RPMI8226 (cell line): Measurements from ENCODE around the gene ZNF765.
"Not testable (repeated sequence)": the region's sequence is repeated elsewhere in the genome, so short reads cannot be mapped to it uniquely, and the experiment has no call there.

Source experiments
- DNase-seq: peaks from one replicate; pipeline ENCODE4 v3.0.0-alpha.2; 2015

The ZNF765 gene

GRCh38 chr19:53394974-53395839, at the start of gene ZNF765:
Gene ZNF765 (plus strand): TSS chr19:53395149. CDS start chr19:53398016, 2,867 bp downstream.
- peak; percentile 95 for DNase-seq

GRCh38 chr19:53355739-53356138, 39.2 kb upstream of the ZNF765 start:
- DNase-seq: no peak

GRCh38 chr19:53357821-53358581, 36.9 kb upstream of the ZNF765 start:
- no peak for DNase-seq

- DNase-seq: not testable (repeated sequence)
Measured at GRCh38 chr19:53360056-53360455, 34.9 kb upstream of the ZNF765 start.

GRCh38 chr19:53365134-53365898, 29.6 kb upstream of the ZNF765 start, which contains the start of gene ZNF525:
Gene ZNF525 (plus strand): TSS chr19:53365705. CDS start chr19:53372282, 6,577 bp downstream.
- DNase-seq: peak; percentile 96

GRCh38 chr19:53365899-53366493, 29.0 kb upstream of the ZNF765 start:
- DNase-seq: peak; percentile 66

GRCh38 chr19:53372196-53372595, 22.8 kb upstream of the ZNF765 start:
- DNase-seq: no peak

- no peak for DNase-seq
Measured at GRCh38 chr19:53374288-53374687, 20.7 kb upstream of the ZNF765 start.

- no peak for DNase-seq
Measured at GRCh38 chr19:53374743-53375142, 20.2 kb upstream of the ZNF765 start.

GRCh38 chr19:53381376-53381775, 13.6 kb upstream of the ZNF765 start:
- DNase-seq: no peak

- DNase-seq: no peak
Measured at GRCh38 chr19:53388168-53388567, 6.8 kb upstream of the ZNF765 start.

- DNase-seq: no peak
Measured at GRCh38 chr19:53388904-53389303, 6.0 kb upstream of the ZNF765 start.

- no peak for DNase-seq
Measured at GRCh38 chr19:53389571-53389970, 5.4 kb upstream of the ZNF765 start.

- no peak for DNase-seq
Measured at GRCh38 chr19:53389978-53390377, 5.0 kb upstream of the ZNF765 start.

- DNase-seq: no peak
Measured at GRCh38 chr19:53394522-53394973, 401 bp upstream of the ZNF765 start.

GRCh38 chr19:53395840-53396524, 1.0 kb downstream of the ZNF765 start:
- DNase-seq: not testable (repeated sequence)

- no peak for DNase-seq
Measured at GRCh38 chr19:53396525-53396868, 1.5 kb downstream of the ZNF765 start.

GRCh38 chr19:53397918-53398317, 3.0 kb downstream of the ZNF765 start:
- not testable (repeated sequence) for DNase-seq

- DNase-seq: no peak
Measured at GRCh38 chr19:53409505-53410204, 14.7 kb downstream of the ZNF765 start.

- DNase-seq: not testable (repeated sequence)
Measured at GRCh38 chr19:53420520-53421315, 25.8 kb downstream of the ZNF765 start.
